ENCODE measurements around the gene PREX1.

- TF ChIP-seq CTCF (conservative IDR thresholded peaks at IDR 0.05) (no peak), EZH2 (IDR thresholded peaks at IDR 0.05; ENCODE audit: low read depth) (no peak)
Observed at GRCh38 chr20:48785256-48785655, 42.5 kb downstream of the PREX1 start.

Data from PC-9 (cell line).